Measurements from ENCODE around the gene TACC3.

TACC3 gene

GRCh38 chr4:1721003-1721665 is at the start of gene TACC3, which contains the start of gene TMEM129:
TACC3 (plus strand) TSS chr4:1721521; CDS start chr4:1723422, 1,901 bp downstream.
TMEM129 (minus strand) TSS chr4:1721323; CDS start chr4:1720837, 486 bp downstream.
- TF ChIP-seq JUND (IDR thresholded peaks at IDR 0.05; ENCODE audit: low read depth): no peak
- in situ Hi-C loops (cut with HindIII; ENCODE audit: low pct_unique_long_range_greater_than_20kb, low sequenced_read_pairs): no loop called here
- DNase-seq (ENCODE audit: low read depth in 1 of 2, low spot score in 1 of 2): peak; percentile 97 to 99

- no peak for DNase-seq (ENCODE audit: low read depth in 1 of 2, low spot score in 1 of 2)
- TF ChIP-seq JUND (IDR thresholded peaks at IDR 0.05; ENCODE audit: low read depth): no peak
- in situ Hi-C loops (cut with HindIII; ENCODE audit: low pct_unique_long_range_greater_than_20kb, low sequenced_read_pairs): no loop called here
Measured at GRCh38 chr4:1673671-1674070, 47.6 kb upstream of the TACC3 start.

- no peak for TF ChIP-seq JUND (IDR thresholded peaks at IDR 0.05; ENCODE audit: low read depth)
- in situ Hi-C loops (cut with HindIII; ENCODE audit: low pct_unique_long_range_greater_than_20kb, low sequenced_read_pairs): no loop called here
- no peak for DNase-seq (ENCODE audit: low read depth in 1 of 2, low spot score in 1 of 2)
Measured at GRCh38 chr4:1674682-1675081, 46.6 kb upstream of the TACC3 start.

DNA sequence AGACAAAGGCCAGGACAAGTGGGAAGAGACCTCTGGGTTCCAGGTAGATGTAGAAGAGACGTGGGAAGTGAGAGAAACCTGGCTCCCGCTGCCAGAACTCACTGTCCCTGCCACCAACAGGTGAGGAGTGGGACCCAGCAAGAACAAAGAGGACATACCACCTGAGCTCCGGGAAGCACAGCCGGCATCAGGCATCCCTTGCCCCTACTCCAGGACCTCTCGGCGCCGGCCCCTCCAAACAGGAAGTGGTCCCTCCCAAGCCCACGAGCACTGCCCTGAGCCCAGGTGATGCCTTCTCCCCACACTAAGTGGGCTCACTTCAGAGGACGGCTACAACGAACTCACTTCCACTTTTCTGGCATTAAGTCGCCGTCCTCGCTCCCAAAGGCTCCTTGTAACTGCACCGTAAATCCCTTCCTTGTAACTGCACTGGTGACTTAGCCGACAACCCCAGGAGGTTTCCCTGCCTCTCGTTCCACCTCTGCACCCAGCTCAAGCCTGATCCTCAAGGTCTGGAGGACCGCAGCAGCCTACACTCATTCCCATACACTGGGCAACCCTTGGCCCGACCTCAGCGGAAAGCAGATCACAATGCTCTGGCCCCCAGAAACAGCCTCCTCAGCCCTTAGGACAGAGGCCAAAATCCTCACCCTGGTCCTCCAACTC is 46.1 kb upstream of the TACC3 start:
- in situ Hi-C loops (cut with HindIII; ENCODE audit: low pct_unique_long_range_greater_than_20kb, low sequenced_read_pairs): no loop called here
- no peak for DNase-seq (ENCODE audit: low read depth in 1 of 2, low spot score in 1 of 2)
- TF ChIP-seq JUND (IDR thresholded peaks at IDR 0.05; ENCODE audit: low read depth): no peak

- no peak for DNase-seq (ENCODE audit: low read depth in 1 of 2, low spot score in 1 of 2)
- in situ Hi-C loops (cut with HindIII; ENCODE audit: low pct_unique_long_range_greater_than_20kb, low sequenced_read_pairs): no loop called here
- no peak for TF ChIP-seq JUND (IDR thresholded peaks at IDR 0.05; ENCODE audit: low read depth)
Measured at GRCh38 chr4:1675802-1676137, 45.6 kb upstream of the TACC3 start.

- DNase-seq (ENCODE audit: low read depth in 1 of 2, low spot score in 1 of 2): no peak
- no peak for TF ChIP-seq JUND (IDR thresholded peaks at IDR 0.05; ENCODE audit: low read depth)
- in situ Hi-C loops (cut with HindIII; ENCODE audit: low pct_unique_long_range_greater_than_20kb, low sequenced_read_pairs): no loop called here
Measured at GRCh38 chr4:1676605-1677525, 44.5 kb upstream of the TACC3 start.

GRCh38 chr4:1678244-1678643 is 43.1 kb upstream of the TACC3 start:
- in situ Hi-C loops (cut with HindIII; ENCODE audit: low pct_unique_long_range_greater_than_20kb, low sequenced_read_pairs): no loop called here
- DNase-seq (ENCODE audit: low read depth in 1 of 2, low spot score in 1 of 2): no peak
- TF ChIP-seq JUND (IDR thresholded peaks at IDR 0.05; ENCODE audit: low read depth): no peak

GRCh38 chr4:1682860-1683259 is 38.5 kb upstream of the TACC3 start:
- DNase-seq (ENCODE audit: low read depth in 1 of 2, low spot score in 1 of 2): no peak
- in situ Hi-C loops (cut with HindIII; ENCODE audit: low pct_unique_long_range_greater_than_20kb, low sequenced_read_pairs): no loop called here
- TF ChIP-seq JUND (IDR thresholded peaks at IDR 0.05; ENCODE audit: low read depth): no peak

DNA sequence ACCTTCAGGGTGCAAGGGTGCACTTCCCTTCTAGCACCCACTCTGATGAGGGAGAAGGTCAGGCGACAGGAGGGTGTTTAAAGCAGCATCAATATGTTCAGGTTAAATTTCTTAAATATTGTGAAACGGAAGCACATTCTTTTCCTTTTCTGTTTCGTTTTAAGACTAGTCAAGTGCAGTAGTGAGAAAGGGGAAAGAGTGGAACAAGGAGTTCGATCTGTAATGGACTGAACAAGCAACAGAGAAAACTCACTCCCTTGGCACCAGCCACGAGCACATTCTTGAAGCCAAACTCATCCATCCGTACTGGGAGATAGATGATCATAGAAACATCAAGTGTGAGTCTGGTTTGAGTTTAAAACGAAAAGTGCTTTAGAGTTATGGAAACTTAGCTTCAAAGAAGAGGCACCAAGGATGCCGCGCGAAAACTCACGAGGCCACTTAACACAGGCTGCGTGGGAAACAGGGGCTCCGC is 38.0 kb upstream of the TACC3 start:
- peak in 1 of 2 experiments; percentile 34 for DNase-seq (ENCODE audit: low read depth in 1 of 2, low spot score in 1 of 2)
- in situ Hi-C loops (cut with HindIII; ENCODE audit: low pct_unique_long_range_greater_than_20kb, low sequenced_read_pairs): no loop called here
- no peak for TF ChIP-seq JUND (IDR thresholded peaks at IDR 0.05; ENCODE audit: low read depth)

- in situ Hi-C loops (cut with HindIII; ENCODE audit: low pct_unique_long_range_greater_than_20kb, low sequenced_read_pairs): no loop called here
- no peak for TF ChIP-seq JUND (IDR thresholded peaks at IDR 0.05; ENCODE audit: low read depth)
- peak; percentile 86 to 94 for DNase-seq (ENCODE audit: low read depth in 1 of 2, low spot score in 1 of 2)
Measured at GRCh38 chr4:1683736-1684505, 37.4 kb upstream of the TACC3 start, which contains the start of gene FAM53A. FAM53A (minus strand) TSS chr4:1684313; CDS start chr4:1668741, 15,572 bp downstream.

DNA sequence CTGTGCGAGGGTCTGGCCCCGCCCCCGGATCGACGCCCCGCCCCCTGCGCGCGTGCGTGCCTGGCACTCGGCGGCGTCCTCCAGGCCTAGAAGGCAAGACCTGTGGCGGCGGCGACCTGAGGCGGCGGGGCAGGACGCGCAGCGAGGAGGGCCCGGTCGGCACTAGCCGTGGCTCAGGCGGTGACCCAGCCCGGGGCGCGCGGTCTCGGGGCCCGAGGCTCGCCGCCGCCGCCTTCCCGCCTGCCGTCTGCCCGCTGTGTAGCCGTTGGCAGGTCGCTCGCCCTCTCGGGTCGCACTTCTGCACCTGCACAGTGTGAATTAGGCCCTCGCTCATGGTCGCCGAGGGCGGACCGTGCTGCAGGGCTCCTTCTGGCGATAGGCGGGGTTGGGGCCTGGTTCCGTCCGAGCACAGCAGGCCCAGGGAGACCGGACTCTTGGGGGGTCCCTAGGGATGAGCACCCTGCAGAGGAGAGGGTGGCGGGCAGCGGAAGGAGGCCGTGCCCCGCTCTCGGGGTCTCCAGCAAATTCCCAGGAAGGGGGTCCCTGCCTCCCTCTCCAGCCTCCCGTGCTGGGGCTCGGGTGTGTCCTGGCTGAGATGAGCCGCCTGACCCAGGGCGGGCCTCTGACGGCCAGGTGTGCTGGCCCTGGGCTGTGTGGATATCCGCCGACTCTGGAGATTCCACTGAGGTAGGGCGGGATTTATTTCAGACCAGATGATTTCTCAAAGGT is 36.7 kb upstream of the TACC3 start:
- TF ChIP-seq JUND (IDR thresholded peaks at IDR 0.05; ENCODE audit: low read depth): no peak
- in situ Hi-C loops (cut with HindIII; ENCODE audit: low pct_unique_long_range_greater_than_20kb, low sequenced_read_pairs): no loop called here
- DNase-seq (ENCODE audit: low read depth in 1 of 2, low spot score in 1 of 2): no peak
